Activated CD4-positive, alpha-beta T cell treated with anti-CD3 and anti-CD28 coated beads for 36 hours (primary cell): ENCODE data around the gene CCND3. TPM values are rescaled to one million over a fixed set of nuclear protein-coding genes. Genes with fewer than 3 reads are reported as not detected.

Experiments used
- ATAC-seq: fragments of 200-7000 bp; cut with Tn5 transposase; one replicate; pipeline ENCODE4 v1.10.0; 2021; ENCODE audit warnings: mild to moderate bottlenecking, moderate library complexity
- CTCF ChIA-PET: fragments of 350-600 bp; sonication (Branson Sonifier 250); formaldehyde crosslinking; loops from one replicate; lab custom pipeline; 2021; ENCODE audit warnings: antibody characterized with exemption; lab: Charles Lee
- POLR2A ChIA-PET: fragments of 350-600 bp; sonication (Branson Sonifier 250); formaldehyde crosslinking; loops from one replicate; lab custom pipeline; 2021; ENCODE audit warnings: antibody characterized with exemption, inconsistent platforms; lab: Charles Lee
- DNase-seq: peaks from one replicate; pipeline ENCODE4 v3.0.0-alpha.2; 2020
- H3K27ac Mint-ChIP-seq: one replicate; pipeline ENCODE4 v1.8.0; 2021; ENCODE audit warnings: mixed read lengths
- H3K27me3 Mint-ChIP-seq: one replicate; pipeline ENCODE4 v1.8.0; 2021; ENCODE audit warnings: mixed read lengths
- H3K36me3 Mint-ChIP-seq: one replicate; pipeline ENCODE4 v1.8.0; 2021; ENCODE audit warnings: low read depth, mixed read lengths
- H3K4me1 Mint-ChIP-seq: one replicate; pipeline ENCODE4 v1.8.0; 2021; ENCODE audit warnings: mixed read lengths
- H3K4me3 Mint-ChIP-seq: one replicate; pipeline ENCODE4 v1.8.0; 2021; ENCODE audit warnings: mild to moderate bottlenecking, moderate library complexity, mixed read lengths
- H3K9me3 Mint-ChIP-seq: one replicate; pipeline ENCODE4 v1.8.0; 2021; ENCODE audit warnings: low read depth, mixed read lengths
- intact Hi-C, 2 experiments: fragments of 100-400 bp; cut with DNase I in 1 of 2; cut with micrococcal nuclease in 1 of 2; formaldehyde crosslinking; loops; one replicate each; pipeline versions ENCODE4 v1.14.2 to v1.15.1; 2022 to 2024; cut with DNase I, micrococcal nuclease
- total RNA-seq, 2 experiments: library from RNA; stranded (reverse); gene quantifications; one replicate each; pipeline ENCODE4 v1.2.3, GENCODE V29; 2021

The CCND3 gene
- total RNA-seq, 2 experiments from 2014 or later, result 625 to 806 TPM

GRCh38 chr6:41938590-41939175 is 2.9 kb downstream of the CCND3 start:
- Mint-ChIP-seq H3K4me1 (peaks cover 61% of the 10 kb centered on the region), H3K4me3 (peak overlapping the region; percentile 100), H3K36me3 (peaks cover 63% of the 10 kb centered on the region), H3K27me3 (no peaks in the 10 kb centered on the region), H3K9me3 (no peaks in the 10 kb centered on the region), H3K27ac (peak overlapping the region; percentile 96)
- ChIA-PET POLR2A (interaction anchor here (0.6 to 3.6 kb wide), 6 partner anchors 9 to 525 kb away, joined by 3 to 28 read pairs (median 5); no protein-coding TSS in a partner anchor), CTCF (interaction anchor here (0.9 to 14.0 kb wide), 12 partner anchors 12 to 157 kb away, joined by 3 to 355 read pairs (median 4); partner anchors contain the start of genes BYSL, MED20, TAF8 and TOMM6)
- no peak for DNase-seq
- intact Hi-C loops, result loop anchor here (5.0 kb wide), 2 partner anchors 91 to 156 kb away; partner anchors contain the start of gene PRICKLE4 (in 1 of the 2)
- no peak for ATAC-seq

GRCh38 chr6:41937861-41938574 is 3.6 kb downstream of the CCND3 start:
- ChIA-PET POLR2A (interaction anchor here (1.3 to 3.6 kb wide), 4 partner anchors 39 to 110 kb away, joined by 3 to 28 read pairs (median 14); no protein-coding TSS in a partner anchor), CTCF (interaction anchor here (0.7 to 14.0 kb wide), 12 partner anchors 13 to 225 kb away, joined by 3 to 355 read pairs (median 4); partner anchors contain the start of genes BYSL, MED20, TAF8 and TOMM6)
- no peaks in the 10 kb centered on the region for H3K9me3 Mint-ChIP-seq
- H3K4me1 Mint-ChIP-seq, result peaks cover 58% of the 10 kb centered on the region
- no peaks in the 10 kb centered on the region for H3K27me3 Mint-ChIP-seq
- peak; percentile 49 for DNase-seq
- intact Hi-C loops, result loop anchor here (5.0 kb wide), 2 partner anchors 91 to 156 kb away; partner anchors contain the start of gene PRICKLE4 (in 1 of the 2)
- no peak for ATAC-seq
- peak overlapping the region; percentile 96 for H3K27ac Mint-ChIP-seq
- peaks cover 65% of the 10 kb centered on the region for H3K36me3 Mint-ChIP-seq
- H3K4me3 Mint-ChIP-seq, result peak overlapping the region; percentile 100

GRCh38 chr6:41937472-41937860 is 4.1 kb downstream of the CCND3 start:
- H3K27ac Mint-ChIP-seq, result peak overlapping the region; percentile 96
- ATAC-seq (no peak), DNase-seq (no peak)
- intact Hi-C loops, result loop anchor here (5.0 kb wide), 2 partner anchors 90 to 155 kb away; partner anchors contain the start of gene PRICKLE4 (in 1 of the 2)
- H3K36me3 Mint-ChIP-seq, result peaks cover 70% of the 10 kb centered on the region
- H3K4me3 Mint-ChIP-seq, result peak overlapping the region; percentile 100
- no peaks in the 10 kb centered on the region for H3K9me3 Mint-ChIP-seq
- no peaks in the 10 kb centered on the region for H3K27me3 Mint-ChIP-seq
- CTCF ChIA-PET, result interaction anchor here (0.7 to 14.0 kb wide), 12 partner anchors 13 to 224 kb away, joined by 3 to 355 read pairs (median 4); partner anchors contain the start of genes BYSL, MED20 and TAF8
- peaks cover 56% of the 10 kb centered on the region for H3K4me1 Mint-ChIP-seq
- POLR2A ChIA-PET, result interaction anchor here (2.5 to 3.6 kb wide), 2 partner anchors 103 to 107 kb away, joined by 21 to 28 read pairs; no protein-coding TSS in a partner anchor

GRCh38 chr6:41936073-41936837 is 5.4 kb downstream of the CCND3 start:
- Mint-ChIP-seq H3K9me3 (no peaks in the 10 kb centered on the region), H3K4me3 (peak overlapping the region; percentile 100), H3K4me1 (peaks cover 55% of the 10 kb centered on the region), H3K36me3 (peaks cover 82% of the 10 kb centered on the region), H3K27me3 (no peaks in the 10 kb centered on the region), H3K27ac (peak overlapping the region; percentile 96)
- intact Hi-C loops, result loop anchor here (1.0 to 5.0 kb wide), 5 partner anchors 15 to 154 kb away; partner anchors contain the start of genes BYSL (in 2 of the 2), MED20 (in 2 of the 2) and PRICKLE4 (in 1 of the 2)
- ATAC-seq, result peak; percentile 54
- ChIA-PET POLR2A (interaction anchor here (0.5 to 1.9 kb wide), 2 partner anchors 15 to 103 kb away, joined by 3 to 6 read pairs; no protein-coding TSS in a partner anchor), CTCF (interaction anchor here (0.5 to 14.0 kb wide), 18 partner anchors 9 to 202 kb away, joined by 3 to 355 read pairs (median 4); partner anchors contain the start of genes BYSL, MED20 and TAF8)
- DNase-seq, result peak; percentile 83

GRCh38 chr6:41935685-41936072 is 5.9 kb downstream of the CCND3 start:
- peaks cover 55% of the 10 kb centered on the region for H3K4me1 Mint-ChIP-seq

GRCh38 chr6:41935193-41935574 is 6.4 kb downstream of the CCND3 start:
- no peaks in the 10 kb centered on the region for H3K9me3 Mint-ChIP-seq
- H3K36me3 Mint-ChIP-seq, result peaks cover 75% of the 10 kb centered on the region
- intact Hi-C loops, result loop anchor here (5.0 kb wide), 2 partner anchors 88 to 153 kb away; partner anchors contain the start of gene PRICKLE4 (in 1 of the 2)
- DNase-seq (no peak), ATAC-seq (no peak)
- no peaks in the 10 kb centered on the region for H3K27me3 Mint-ChIP-seq
- ChIA-PET CTCF (interaction anchor here (0.6 to 14.0 kb wide), 15 partner anchors 7 to 201 kb away, joined by 3 to 355 read pairs (median 4); partner anchors contain the start of genes BYSL, MED20 and TAF8), POLR2A (interaction anchor here (1.9 kb wide), 1 partner anchor 104 kb away, joined by 6 read pairs; no protein-coding TSS in a partner anchor)
- peak overlapping the region; percentile 55 for H3K27ac Mint-ChIP-seq
- H3K4me3 Mint-ChIP-seq, result no peak overlapping the region
- peaks cover 55% of the 10 kb centered on the region for H3K4me1 Mint-ChIP-seq

More at GRCh38 chr6:41935685-41936072, 5.9 kb downstream of the CCND3 start:
- DNase-seq, result no peak
- no peak for ATAC-seq
- Mint-ChIP-seq H3K27me3 (no peaks in the 10 kb centered on the region), H3K4me3 (peak overlapping the region; percentile 100), H3K27ac (peak overlapping the region; percentile 96), H3K36me3 (peaks cover 80% of the 10 kb centered on the region), H3K9me3 (no peaks in the 10 kb centered on the region)
- intact Hi-C loops, result loop anchor here (1.0 to 5.0 kb wide), 5 partner anchors 14 to 153 kb away; partner anchors contain the start of genes BYSL (in 2 of the 2), MED20 (in 2 of the 2) and PRICKLE4 (in 1 of the 2)
- ChIA-PET CTCF (interaction anchor here (0.6 to 14.0 kb wide), 15 partner anchors 8 to 202 kb away, joined by 3 to 355 read pairs (median 4); partner anchors contain the start of genes BYSL, MED20 and TAF8), POLR2A (interaction anchor here (1.9 kb wide), 1 partner anchor 104 kb away, joined by 6 read pairs; no protein-coding TSS in a partner anchor)

GRCh38 chr6:41934278-41935192 is 7.1 kb downstream of the CCND3 start:
- intact Hi-C loops, result loop anchor here (5.0 kb wide), 2 partner anchors 87 to 152 kb away; partner anchors contain the start of gene PRICKLE4 (in 1 of the 2)
- Mint-ChIP-seq H3K4me3 (no peak overlapping the region), H3K9me3 (no peaks in the 10 kb centered on the region), H3K36me3 (peaks cover 69% of the 10 kb centered on the region), H3K27ac (peak overlapping the region; percentile 55), H3K27me3 (no peaks in the 10 kb centered on the region), H3K4me1 (peaks cover 52% of the 10 kb centered on the region)
- CTCF ChIA-PET, result interaction anchor here (1.0 to 14.0 kb wide), 8 partner anchors 10 to 200 kb away, joined by 3 to 355 read pairs (median 4); partner anchors contain the start of genes BYSL, MED20, TAF8 and TOMM6
- DNase-seq (no peak), ATAC-seq (no peak)
- POLR2A ChIA-PET, result interaction anchor here (0.7 kb wide), 1 partner anchor 107 kb away, joined by 3 read pairs; no protein-coding TSS in a partner anchor

- POLR2A ChIA-PET, result interaction anchor here (0.6 kb wide), 1 partner anchor 108 kb away, joined by 4 read pairs; no protein-coding TSS in a partner anchor
- peaks cover 37% of the 10 kb centered on the region for H3K4me1 Mint-ChIP-seq
- CTCF ChIA-PET, result interaction anchor here (0.8 to 14.0 kb wide), 3 partner anchors 11 to 113 kb away, joined by 3 to 355 read pairs (median 66); partner anchors contain the start of genes BYSL, MED20 and TAF8
- peaks cover 61% of the 10 kb centered on the region for H3K36me3 Mint-ChIP-seq
- peak overlapping the region; percentile 56 for H3K27ac Mint-ChIP-seq
- intact Hi-C loops, result no loop called here
- no peak overlapping the region for H3K4me3 Mint-ChIP-seq
- no peak for DNase-seq
- no peaks in the 10 kb centered on the region for H3K9me3 Mint-ChIP-seq
- H3K27me3 Mint-ChIP-seq, result no peaks in the 10 kb centered on the region
- ATAC-seq, result no peak
These were observed 9.2 kb downstream of the CCND3 start for GRCh38 chr6:41932378-41932777.

- CTCF ChIA-PET, result interaction anchor here (14.0 kb wide), 1 partner anchor 114 kb away, joined by 355 read pairs; the partner anchor contains the start of gene TAF8
- ATAC-seq (no peak), DNase-seq (no peak)
- intact Hi-C loops, result no loop called here
- H3K27ac Mint-ChIP-seq, result peak overlapping the region; percentile 56
- H3K4me3 Mint-ChIP-seq, result no peak overlapping the region
- H3K4me1 Mint-ChIP-seq, result peaks cover 36% of the 10 kb centered on the region
- H3K9me3 Mint-ChIP-seq, result no peaks in the 10 kb centered on the region
- POLR2A ChIA-PET, result no interaction called here
- H3K27me3 Mint-ChIP-seq, result no peaks in the 10 kb centered on the region
- H3K36me3 Mint-ChIP-seq, result peaks cover 60% of the 10 kb centered on the region
These were observed 9.8 kb downstream of the CCND3 start for GRCh38 chr6:41931792-41932191.
